HepG2 (cell line): ENCODE measurements around the gene MSMP. TPM values are rescaled to one million over a fixed set of nuclear protein-coding genes. Genes with fewer than 3 reads are reported as not detected.

ENCODE experiments used
- ATAC-seq: fragments of 200-7000 bp; cut with Tn5 transposase; 3 replicates; pipeline ENCODE4 v1.9.1; 2020; ENCODE audit warnings: mild to moderate bottlenecking, moderate library complexity
- BruUV-seq: library from RNA; stranded (reverse); fragments of 400-500 nt; replicated peaks from 2 replicates; lab custom pipeline; 2021; lab: Mats Ljungman, UMichigan
- CTCF ChIA-PET: fragments of 300-600 bp; formaldehyde crosslinking; extraction: SDS; loops from one replicate; lab custom pipeline; 2021; ENCODE audit warnings: low total read pairs, inconsistent platforms, low intra/inter-chr PET ratio; lab: Yijun Ruan, JAX
- POLR2A ChIA-PET: fragments of 350-600 bp; sonication (Branson Sonifier 250); formaldehyde crosslinking; loops from one replicate; lab custom pipeline; 2020; ENCODE audit warnings: antibody characterized with exemption, inconsistent platforms; lab: Yijun Ruan, JAX
- DNase-seq: peaks from one replicate; pipeline ENCODE4 v3.0.0-alpha.2; 2015; ENCODE audit warnings: low spot score
- FAIRE-seq: peaks from 3 replicates; lab custom pipeline; 2011; peaks lifted over from hg19 to GRCh38; lab: Jason Lieb, UNC
- H2AFZ ChIP-seq: one replicate; pipeline ENCODE4 v1.6.1; 2011; ENCODE audit warnings: low read length, inconsistent platforms
- H3K27ac ChIP-seq: fragments of 300-600 bp; 3 replicates; pipeline ENCODE4 v1.8.0; 2011; ENCODE audit warnings: mixed run types, mild to moderate bottlenecking, mixed read lengths, low read length, inconsistent platforms; ENCODE audit not compliant: insufficient read depth; ENCODE audit errors: extremely low read length
- H3K27me3 ChIP-seq, 2 experiments: fragments of 200-600 bp in 1 of 2; 2 replicates in 1 of 2; 3 replicates in 1 of 2; pipeline versions ENCODE4 v1.6.0 to v1.8.0; 2011; ENCODE audit warnings: low read length in 2 of 2, mild to moderate bottlenecking in 2 of 2, moderate library complexity in 2 of 2, inconsistent platforms in 1 of 2; ENCODE audit not compliant: insufficient read depth in 2 of 2, control insufficient read depth in 1 of 2
- H3K36me3 ChIP-seq, 2 experiments: fragments of 200-600 bp in 1 of 2; replicated peaks in 1 of 2; 2 replicates in 1 of 2; 3 replicates in 1 of 2; pipeline versions ENCODE4 v1.5.1 to v1.8.0; 2011; ENCODE audit warnings: low read length in 2 of 2, inconsistent platforms in 1 of 2; ENCODE audit not compliant: insufficient read depth in 2 of 2, control insufficient read depth in 1 of 2
- H3K4me1 ChIP-seq: 2 replicates; pipeline ENCODE4 v1.5.1; 2012; ENCODE audit warnings: low read length, inconsistent platforms; ENCODE audit not compliant: insufficient read depth
- H3K4me2 ChIP-seq: 2 replicates; pipeline ENCODE4 v1.6.0; 2011; ENCODE audit warnings: low read depth, low read length, inconsistent platforms
- H3K4me3 ChIP-seq, 3 experiments: fragments of 200-600 bp in 1 of 3; sonication (generic), shearing (Covaris generic) in 1 of 3; replicated peaks in 1 of 3; 2 replicates each; pipeline ENCODE4 v1.5.1; 2011 to 2016; ENCODE audit warnings: low read length in 3 of 3, inconsistent platforms in 2 of 3, low read depth in 2 of 3, mild to moderate bottlenecking in 2 of 3, control low read depth in 1 of 3, mixed read lengths in 1 of 3; ENCODE audit not compliant: insufficient read depth in 1 of 3
- H3K79me2 ChIP-seq: one replicate; pipeline ENCODE4 v1.6.1; 2011; ENCODE audit warnings: low read length, inconsistent platforms; ENCODE audit not compliant: insufficient read depth
- H3K9ac ChIP-seq: 2 replicates; pipeline ENCODE4 v1.6.0; 2011; ENCODE audit warnings: mild to moderate bottlenecking, low read depth, low read length, inconsistent platforms; ENCODE audit not compliant: insufficient read depth
- H3K9me3 ChIP-seq: 2 replicates; pipeline ENCODE4 v1.5.1; 2012; ENCODE audit warnings: mild to moderate bottlenecking, low read length
- H4K20me1 ChIP-seq: 2 replicates; pipeline ENCODE4 v1.6.0; 2011; ENCODE audit warnings: inconsistent platforms, mild to moderate bottlenecking, low read length, moderate library complexity; ENCODE audit not compliant: insufficient read depth
- FOXA1 ChIP-seq, 2 experiments: fragments of 450-650 bp in 1 of 2; sonication (generic) in 1 of 2; formaldehyde crosslinking in 1 of 2; IDR thresholded peaks; 2 replicates each; pipeline versions ENCODE4 v1.4.0 to v1.6.1; 2016 to 2020; ENCODE audit warnings: missing genetic modification reagents in 1 of 2
- FOXP4 ChIP-seq: sonication (generic); formaldehyde crosslinking; IDR thresholded peaks from 2 replicates; pipeline ENCODE4 v1.4.0; 2020; ENCODE audit warnings: missing genetic modification reagents
- HIVEP1 ChIP-seq: sonication (generic); formaldehyde crosslinking; IDR thresholded peaks from 2 replicates; pipeline ENCODE4 v1.4.0; 2020; ENCODE audit warnings: mild to moderate bottlenecking, missing genetic modification reagents
- MEIS1 ChIP-seq: sonication (generic); formaldehyde crosslinking; IDR thresholded peaks from 2 replicates; pipeline ENCODE4 v1.9.0; 2021; ENCODE audit warnings: mild to moderate bottlenecking, missing genetic modification reagents, moderate library complexity, borderline replicate concordance
- NCOR1 ChIP-seq: fragments of 200-600 bp; sonication (generic); IDR thresholded peaks from 2 replicates; pipeline ENCODE4 v1.7.0; 2017; ENCODE audit warnings: antibody characterized with exemption, low read length, borderline replicate concordance
- PRMT3 ChIP-seq: sonication (generic); formaldehyde crosslinking; IDR thresholded peaks from 2 replicates; pipeline ENCODE4 v1.8.1; 2022; ENCODE audit warnings: low read depth, mild to moderate bottlenecking, moderate library complexity, missing genetic modification reagents, borderline replicate concordance
- SMARCC2 ChIP-seq: fragments of 450-650 bp; IDR thresholded peaks from 2 replicates; pipeline ENCODE4 v1.6.1; 2017; ENCODE audit warnings: antibody characterized with exemption, mild to moderate bottlenecking
- THYN1 ChIP-seq: sonication (generic); formaldehyde crosslinking; IDR thresholded peaks from 2 replicates; pipeline ENCODE4 v1.8.1; 2023; ENCODE audit warnings: low read depth, mild to moderate bottlenecking, moderate library complexity, missing genetic modification reagents, borderline replicate concordance
- WIZ ChIP-seq: sonication (generic); formaldehyde crosslinking; IDR thresholded peaks from 2 replicates; pipeline ENCODE4 v1.5.1; 2020; ENCODE audit warnings: mild to moderate bottlenecking, missing genetic modification reagents
- ZGPAT ChIP-seq: IDR thresholded peaks from 2 replicates; pipeline ENCODE4 v1.6.1; 2016; ENCODE audit warnings: mild to moderate bottlenecking
- ZMAT3 ChIP-seq: sonication (generic); formaldehyde crosslinking; conservative IDR thresholded peaks from 2 replicates; pipeline ENCODE4 v1.7.0; 2021; ENCODE audit warnings: missing genetic modification reagents
- ZNF296 ChIP-seq: sonication (generic); formaldehyde crosslinking; conservative IDR thresholded peaks from 2 replicates; pipeline ENCODE4 v1.5.0; 2020; ENCODE audit warnings: mild to moderate bottlenecking, missing genetic modification reagents
- ZNF337 ChIP-seq: sonication (generic); formaldehyde crosslinking; IDR thresholded peaks from 2 replicates; pipeline ENCODE4 v1.5.1; 2020; ENCODE audit warnings: missing genetic modification reagents, low read depth, mild to moderate bottlenecking, borderline replicate concordance
- ZNF556 ChIP-seq: sonication (generic); formaldehyde crosslinking; IDR thresholded peaks from 2 replicates; pipeline ENCODE4 v1.4.0; 2020; ENCODE audit warnings: mild to moderate bottlenecking, missing genetic modification reagents, borderline replicate concordance
- ZNF672 ChIP-seq: sonication (generic); formaldehyde crosslinking; IDR thresholded peaks from 2 replicates; pipeline ENCODE4 v1.8.1; 2022; ENCODE audit warnings: missing genetic modification reagents
- ZNF776 ChIP-seq: sonication (generic); formaldehyde crosslinking; IDR thresholded peaks from 2 replicates; pipeline ENCODE4 v1.4.0; 2020; ENCODE audit warnings: mild to moderate bottlenecking, missing genetic modification reagents
- WGBS: methylation state at CpG from one replicate; pipeline ENCODE4 v1.1.6; 2017; ENCODE audit warnings: low lambda C conversion rate; 5-methylcytosine and 5-hydroxymethylcytosine counted together
- in situ Hi-C: cut with HindIII; loops from 2 replicates; pipeline ENCODE4 v1.10.0; 2017; ENCODE audit warnings: low pct_unique_long_range_greater_than_20kb; ENCODE audit not compliant: extremely low pct_ligation_motif_present
- intact Hi-C: fragments of 100-400 bp; cut with micrococcal nuclease; formaldehyde crosslinking; loops from one replicate; pipeline ENCODE4 v1.10.0; 2022; ENCODE audit not compliant: unreplicated experiment
- polyA plus RNA-seq, 8 experiments: library from polyadenylated mRNA; depleted of rRNA in 3 of 8; stranded (reverse) in 7 of 8; unstranded in 1 of 8; fragments of >200 nt; fragmentation: Illumina TruSeq in 4 of 8; extraction: Trizol in 4 of 8; gene quantifications; 2 replicates each; pipeline versions ENCODE4 v1.2.1 to v1.2.3, GENCODE V29; 2011 to 2016; ENCODE audit warnings: low read depth in 4 of 8, missing spikeins in 1 of 8, mixed read lengths in 1 of 8; ENCODE audit not compliant: insufficient read depth in 1 of 8
- total RNA-seq, 5 experiments: library from RNA; depleted of rRNA; stranded (reverse); fragments of >200 nt; fragmentation: Illumina TruSeq; extraction: Trizol; gene quantifications; 2 replicates each; pipeline ENCODE4 v1.2.3, GENCODE V29; 2016; ENCODE audit warnings: low read depth in 1 of 5
- TF ChIP-seq, protein P1 (sequence below): IDR thresholded peaks from 2 replicates; pipeline ENCODE4 v1.6.1; 2012; ENCODE audit warnings: low read depth, low read length, improper control_type of control experiment

The MSMP gene
- total and polyA plus RNA-seq, 2 of the 13 experiments (the other 11 are each of a cell fraction or from before 2014, with no cell fraction given) = 0.24 to 0.46 TPM

- peak; percentile 62 for DNase-seq
- intact Hi-C loops (loop anchor here (2.0 kb wide), 1 partner anchor 20 kb away; no protein-coding TSS in a partner anchor), in situ Hi-C loops (no loop called here)
- peaks cover 38% of the 10 kb centered on the region for H3K79me2 ChIP-seq
- H3K27ac ChIP-seq = peak overlapping the region; percentile 95
- H3K27me3 ChIP-seq = no peaks in the 10 kb centered on the region; a peak in 1 of 5 replicates
- ChIA-PET POLR2A (interaction anchor here (0.6 to 1.5 kb wide), 12 partner anchors 8 to 333 kb away, joined by 3 to 21 read pairs (median 4); partner anchors contain the start of genes CREB3, GBA2, RGP1 and SPAG8), CTCF (interaction anchor here (0.6 kb wide), 1 partner anchor 134 kb away, joined by 4 read pairs; no protein-coding TSS in a partner anchor)
- peak; percentile 87 for ATAC-seq
- H3K4me1 ChIP-seq = peaks cover 33% of the 10 kb centered on the region
- H3K4me2 ChIP-seq = peak overlapping the region; percentile 95
- BruUV-seq = no TSS peak
- no peak overlapping the region for H2AFZ ChIP-seq
- peak overlapping the region; percentile 83 for H3K9ac ChIP-seq
- peaks cover 7 to 21% of the 10 kb centered on the region in 2 experiments for H3K36me3 ChIP-seq
- FAIRE-seq = peak; percentile 68
- no peaks in the 10 kb centered on the region for H4K20me1 ChIP-seq
- peak overlapping the region; percentile 82 to 90 (median 89) for H3K4me3 ChIP-seq
- no peaks in the 10 kb centered on the region for H3K9me3 ChIP-seq
- WGBS = 24% methylated on average over 12 of the region's 48 CpGs
- TF ChIP-seq THYN1 (CRISPR knock-in tag) (no peak), ZNF296 (CRISPR knock-in tag) (no peak), ZGPAT (CRISPR knock-in tag) (peak; percentile 65; the same call in 1 of the 2 replicates), ZNF672 (no peak), ZNF556 (CRISPR knock-in tag) (peak; percentile 50; the same call in 1 of the 2 replicates), ZNF337 (CRISPR knock-in tag) (no peak), ZMAT3 (CRISPR knock-in tag) (no peak), FOXP4 (CRISPR knock-in tag) (peak; percentile 56; the same call in 1 of the 2 replicates), NCOR1 (no peak), FOXA1 (IDR thresholded peaks at IDR 0.05) (no peak), FOXA1 (CRISPR knock-in tag; IDR thresholded peaks at IDR 0.05) (peak; percentile 31; the same call in 1 of the 2 replicates), PRMT3 (CRISPR knock-in tag) (no peak), SMARCC2 (no peak), ZNF776 (CRISPR knock-in tag) (no peak; the same call in 1 of the 2 replicates), WIZ (CRISPR knock-in tag) (0 out of 2 replicates have a peak, but pooled peaks have one; percentile 16), HIVEP1 (no peak; the same call in 1 of the 2 replicates), MEIS1 (CRISPR knock-in tag) (peak; percentile 80)
- TF ChIP-seq, protein P1, sequence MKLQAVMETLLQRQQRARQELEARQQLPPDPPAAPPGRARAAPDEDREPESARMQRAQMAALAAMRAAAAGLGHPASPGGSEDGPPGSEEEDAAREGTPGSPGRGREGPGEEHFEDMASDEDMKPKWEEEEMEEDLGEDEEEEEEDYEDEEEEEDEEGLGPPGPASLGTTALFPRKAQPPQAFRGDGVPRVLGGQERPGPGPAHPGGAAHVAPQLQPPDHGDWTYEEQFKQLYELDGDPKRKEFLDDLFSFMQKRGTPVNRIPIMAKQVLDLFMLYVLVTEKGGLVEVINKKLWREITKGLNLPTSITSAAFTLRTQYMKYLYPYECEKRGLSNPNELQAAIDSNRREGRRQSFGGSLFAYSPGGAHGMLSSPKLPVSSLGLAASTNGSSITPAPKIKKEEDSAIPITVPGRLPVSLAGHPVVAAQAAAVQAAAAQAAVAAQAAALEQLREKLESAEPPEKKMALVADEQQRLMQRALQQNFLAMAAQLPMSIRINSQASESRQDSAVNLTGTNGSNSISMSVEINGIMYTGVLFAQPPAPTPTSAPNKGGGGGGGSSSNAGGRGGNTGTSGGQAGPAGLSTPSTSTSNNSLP = no peak
Observed at GRCh38 chr9:35756275-35757225, 2.5 kb upstream of the MSMP start.
